Measurements from ENCODE around the gene RTF2.

RTF2 gene

DNA sequence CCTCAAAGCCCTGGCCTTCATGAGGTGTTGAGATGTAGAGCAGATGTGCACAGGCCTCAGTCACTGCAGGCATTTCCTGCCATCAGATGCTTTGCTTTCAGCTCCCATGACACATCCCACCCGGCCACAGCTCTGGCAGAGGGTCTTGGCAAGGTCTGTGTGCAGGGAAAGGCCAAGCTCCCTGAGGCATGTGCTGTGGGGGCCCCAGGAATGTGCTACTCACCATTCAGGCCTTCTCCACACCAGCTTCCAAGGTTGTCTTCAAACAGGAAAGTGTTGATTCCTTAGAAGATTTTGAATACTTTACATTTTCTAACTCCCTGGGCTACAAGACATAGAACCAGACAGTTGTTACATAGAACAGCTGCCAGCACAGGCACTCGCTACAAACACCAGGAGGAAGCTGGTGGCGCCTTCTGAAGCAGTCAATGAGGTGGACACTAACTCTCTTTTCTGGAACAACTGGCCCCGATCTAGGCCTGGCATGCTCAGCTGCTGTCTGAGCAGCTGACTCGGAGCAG, 28.6 kb upstream of the RTF2 start:
- DNase-seq = no peak

DNA sequence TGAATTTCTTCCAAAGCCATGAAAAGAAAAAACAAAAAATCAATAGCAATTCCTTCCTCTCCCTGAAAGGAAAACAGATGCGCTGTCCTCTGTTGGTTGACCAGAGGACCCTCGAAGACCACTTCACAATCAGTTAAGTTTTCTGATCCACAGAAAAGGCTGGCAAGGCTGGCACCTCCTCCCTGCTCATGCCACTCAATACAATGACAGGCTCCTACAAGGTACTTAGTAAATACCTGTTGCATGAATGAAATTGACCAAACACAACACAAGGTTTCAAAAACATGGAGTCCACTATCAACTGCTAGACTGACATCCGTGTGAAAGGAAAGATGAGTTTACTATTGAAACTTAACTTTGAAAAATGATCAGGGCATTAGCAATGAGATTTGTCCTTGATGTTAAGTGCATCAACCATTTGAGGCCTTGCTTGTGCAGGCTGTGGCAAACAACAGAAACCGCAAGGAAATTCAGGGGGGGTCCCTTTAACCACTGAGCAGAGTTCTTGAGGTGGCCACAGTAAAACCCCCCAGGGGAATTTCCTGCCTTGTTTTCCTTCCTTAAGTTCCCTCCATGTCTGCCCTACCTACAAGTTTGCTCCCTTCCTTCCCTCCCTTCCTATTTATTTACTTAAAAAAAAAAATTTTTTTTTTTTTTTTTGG, 27.9 kb upstream of the RTF2 start:
- no peak for DNase-seq

DNA sequence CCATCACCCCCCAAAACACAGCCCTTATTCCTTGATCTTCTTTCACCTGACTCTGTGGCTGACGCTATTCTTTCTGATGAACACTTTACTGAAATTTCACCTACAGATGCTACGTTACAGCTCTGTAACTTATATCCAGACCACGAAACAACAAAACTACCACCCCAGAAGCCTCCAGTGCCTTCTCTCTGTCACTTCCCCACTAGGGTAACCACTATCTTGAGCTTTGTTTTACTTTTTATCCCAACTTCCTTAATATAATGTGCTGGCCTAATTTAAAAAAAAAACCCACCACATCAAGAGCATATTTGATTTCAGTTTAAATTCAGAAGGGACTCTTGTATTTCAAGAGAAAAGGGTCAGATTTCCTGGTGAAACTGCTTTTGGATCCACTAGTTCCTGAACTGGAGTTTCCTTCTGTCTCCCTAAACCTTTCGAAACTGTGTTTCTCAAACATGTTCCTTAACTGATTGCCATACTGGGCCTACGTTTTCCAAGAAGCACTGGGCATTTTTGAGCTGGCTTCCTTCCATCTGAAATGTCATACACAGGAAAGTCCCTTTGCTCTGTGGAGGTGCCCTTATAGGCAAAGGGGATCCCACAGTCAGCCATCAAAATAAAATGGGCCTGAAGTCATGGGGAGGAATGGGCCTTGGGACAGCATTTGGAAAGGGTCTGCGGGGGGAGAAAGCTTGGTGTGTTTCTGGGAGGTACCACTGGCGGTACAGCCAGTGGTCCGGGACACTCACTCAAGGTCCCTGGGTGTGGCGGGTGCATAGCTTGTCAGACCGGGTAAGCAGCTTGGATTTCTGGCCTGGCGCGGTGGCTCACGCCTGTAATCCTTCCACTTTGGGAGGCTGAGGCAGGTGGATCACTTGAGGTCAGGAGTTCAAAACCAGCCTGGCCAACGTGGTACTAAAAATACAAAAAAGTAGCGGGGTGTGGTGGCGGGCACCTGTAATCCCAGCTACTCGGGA, 25.8 kb upstream of the RTF2 start:
- DNase-seq = peak; percentile 78 to 85

DNA sequence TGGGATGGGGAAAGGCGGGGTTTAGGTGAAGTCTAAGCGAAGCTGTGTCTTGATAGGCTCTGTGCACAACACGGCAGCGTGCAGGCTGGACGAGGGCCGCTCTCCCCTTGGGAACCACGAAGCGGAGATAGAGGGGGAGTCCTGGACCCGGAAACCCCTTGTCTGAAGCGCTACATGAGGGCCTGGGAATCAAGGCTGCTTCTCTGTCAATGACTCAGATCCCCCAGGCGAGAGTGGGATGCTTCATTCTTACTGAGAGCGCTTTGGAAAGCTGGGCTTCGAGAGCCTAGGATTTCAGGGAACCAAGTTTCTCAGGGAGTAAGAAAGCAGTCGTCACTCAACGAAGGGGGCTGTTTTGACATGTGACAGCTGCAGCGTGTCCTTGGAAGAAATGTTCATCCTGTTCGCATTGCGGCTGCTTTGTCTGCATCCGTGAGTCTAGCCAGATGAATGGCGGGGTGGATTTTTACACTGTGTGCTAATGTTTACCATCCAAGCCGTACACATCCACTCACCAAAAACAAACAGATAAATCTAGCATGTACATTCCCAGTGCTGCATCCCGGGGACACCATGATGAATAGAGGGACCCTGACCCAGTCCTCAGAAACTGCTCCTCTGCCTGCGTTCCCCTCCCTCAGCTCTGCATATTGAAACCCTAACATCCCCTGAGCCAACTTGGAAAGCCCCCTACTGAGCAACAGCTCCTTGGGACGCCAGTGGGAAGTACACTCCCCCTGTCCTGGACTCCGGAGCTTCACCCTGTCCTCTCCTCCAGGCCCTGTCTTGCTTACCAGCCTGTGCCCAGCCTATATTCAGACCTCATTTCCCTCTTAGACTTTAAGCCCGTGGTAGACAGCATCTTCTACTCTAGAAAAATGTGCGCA, 24.5 kb upstream of the RTF2 start:
- DNase-seq = no peak

DNA sequence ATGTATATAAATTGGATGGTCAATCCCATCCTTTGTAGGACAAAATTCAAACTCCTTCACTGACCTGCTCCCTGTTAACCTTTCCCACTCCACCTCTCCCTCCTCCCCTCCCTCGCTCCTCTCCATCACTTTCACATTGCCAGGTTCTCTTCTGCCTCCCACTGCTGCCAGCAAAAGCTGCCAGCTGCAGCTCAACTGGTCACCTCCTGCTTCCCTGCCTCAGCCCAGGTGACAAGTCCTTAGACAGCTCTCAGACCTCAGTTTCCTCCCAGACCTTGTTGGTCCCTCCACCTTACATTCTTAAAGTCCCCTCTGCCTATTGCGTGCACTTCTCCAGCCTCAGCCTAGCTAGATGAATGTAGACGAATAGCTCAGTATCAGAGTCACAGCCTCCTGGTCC, 23.3 kb upstream of the RTF2 start:
- DNase-seq = no peak

DNA sequence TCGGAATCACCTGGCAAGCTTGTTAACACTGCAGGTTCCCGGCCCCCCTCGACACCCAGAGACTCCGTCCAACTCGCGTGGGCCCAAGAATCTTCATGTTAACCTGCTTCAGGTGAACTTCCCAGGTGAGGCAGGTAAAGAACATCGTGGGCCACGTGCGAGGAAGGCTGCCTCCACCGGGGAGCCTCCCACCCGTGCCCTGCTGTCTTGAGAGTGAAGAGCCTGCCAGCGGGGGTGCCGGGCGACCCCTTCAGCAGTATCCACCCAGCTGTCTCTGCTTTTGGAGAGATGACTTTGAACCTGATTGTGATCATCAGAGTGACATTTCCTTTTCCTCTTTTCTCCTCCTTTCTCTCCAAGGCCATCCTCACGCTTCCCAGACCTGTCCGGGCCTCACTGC, 22.9 kb upstream of the RTF2 start:
- no peak for DNase-seq

DNA sequence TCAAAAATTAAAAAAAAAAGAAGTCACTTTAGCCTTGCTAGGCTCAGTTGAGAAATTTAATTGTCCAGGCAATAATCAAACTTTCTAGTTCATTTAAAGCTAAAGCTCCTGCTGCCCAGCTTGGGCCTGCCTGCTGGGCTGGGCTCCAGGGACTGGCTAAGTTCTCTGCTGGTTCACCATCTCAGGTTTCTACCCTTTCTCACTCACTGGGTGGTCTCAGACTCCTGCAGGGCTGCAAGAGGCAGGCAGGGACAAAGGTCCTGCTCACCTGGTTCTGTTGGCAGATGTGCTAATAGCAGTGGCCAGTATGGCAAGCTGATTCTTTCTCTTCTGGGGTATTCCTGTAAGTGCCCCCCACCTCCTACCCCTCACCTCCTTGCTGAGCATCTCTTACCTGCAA, 21.2 kb upstream of the RTF2 start:
- no peak for DNase-seq

DNA sequence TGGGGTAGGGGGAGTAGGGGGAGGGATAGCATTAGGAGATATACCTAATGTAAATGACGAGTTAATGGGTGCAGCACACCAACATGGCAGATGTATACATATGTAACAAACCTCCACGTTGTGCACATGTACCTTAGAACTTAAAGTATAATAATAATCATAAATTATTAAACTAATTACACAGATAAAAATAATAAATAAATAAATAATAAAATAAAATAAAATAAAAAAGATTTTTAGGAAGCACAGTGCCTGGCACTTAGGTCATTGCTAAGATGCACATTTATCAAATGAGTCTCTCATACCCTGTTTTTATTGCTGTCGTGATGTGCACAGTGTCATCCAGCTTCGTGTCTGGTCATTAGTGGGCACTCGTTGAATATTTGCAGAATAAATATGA, 19.0 kb upstream of the RTF2 start:
- DNase-seq = no peak

DNA sequence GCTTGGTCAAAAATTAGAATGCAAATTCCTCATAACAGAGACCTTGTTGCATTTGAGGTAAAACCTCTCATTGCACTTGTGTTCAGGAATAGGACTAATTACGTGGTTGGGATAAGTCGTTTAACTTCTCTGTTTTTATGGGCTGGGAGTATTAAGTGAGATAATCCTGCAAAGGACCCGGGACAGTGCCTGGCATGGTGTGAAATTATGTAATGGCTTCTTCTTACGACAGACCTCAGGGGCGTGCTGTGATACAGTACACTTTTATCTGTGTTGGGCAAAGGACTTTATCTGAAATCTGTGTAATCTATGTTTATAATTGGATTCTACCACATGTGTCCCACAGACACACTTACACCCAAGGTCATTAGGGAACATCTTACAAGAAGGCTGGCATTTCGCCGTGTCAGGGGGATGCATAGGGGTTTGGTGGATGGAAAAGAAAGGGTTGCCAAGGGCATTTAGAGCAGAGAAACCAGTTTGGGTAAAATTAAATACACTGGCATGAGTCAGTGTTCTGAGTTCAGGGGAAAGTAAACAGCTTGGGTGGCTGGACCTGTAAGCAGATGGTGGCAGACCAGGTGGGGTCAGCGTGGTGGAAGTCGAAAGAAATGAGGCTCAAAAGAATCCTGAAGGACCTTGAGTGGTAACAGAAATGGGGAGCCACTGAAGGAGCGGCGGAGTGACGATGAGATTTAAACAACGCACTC, 17.2 kb upstream of the RTF2 start:
- DNase-seq = no peak

DNA sequence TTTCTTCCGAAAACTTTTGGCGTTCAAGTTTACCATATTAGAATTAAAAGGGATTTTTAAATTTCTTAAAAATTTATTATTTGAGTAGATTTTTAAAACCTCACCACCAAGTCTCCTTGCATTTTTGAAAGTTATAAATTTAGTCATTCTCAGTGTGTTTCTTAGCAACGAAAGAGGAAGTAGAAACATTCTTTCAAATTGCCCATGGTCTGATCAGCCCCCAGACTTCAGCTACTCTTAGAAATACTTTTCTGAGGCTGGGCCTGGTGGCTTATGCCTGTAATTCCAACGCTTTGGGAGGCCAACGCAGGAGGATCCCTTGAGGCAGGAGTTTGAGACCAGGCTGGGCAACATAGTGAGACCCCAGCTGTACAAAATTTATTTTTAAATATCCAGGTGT, 15.1 kb upstream of the RTF2 start:
- peak; percentile 33 to 53 for DNase-seq

DNA sequence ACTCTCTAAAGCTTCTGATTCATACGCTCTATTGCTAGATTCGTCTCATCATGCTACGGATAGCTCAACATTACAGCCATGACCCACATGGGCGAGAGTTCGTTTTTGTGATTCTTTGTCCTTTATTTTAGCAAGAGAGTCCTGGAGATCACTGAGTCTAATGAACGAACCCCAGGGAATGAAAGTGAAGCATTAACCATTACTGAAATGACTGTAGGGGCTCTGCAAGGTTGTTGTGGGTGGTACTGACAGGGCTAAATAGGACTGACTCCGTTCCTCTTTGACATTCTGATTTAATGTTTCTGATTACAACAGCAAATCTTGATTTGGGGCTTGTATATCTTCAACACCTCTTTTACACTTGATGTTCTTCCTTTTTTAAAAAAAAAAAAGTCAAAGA, 13.7 kb upstream of the RTF2 start:
- no peak for DNase-seq

DNA sequence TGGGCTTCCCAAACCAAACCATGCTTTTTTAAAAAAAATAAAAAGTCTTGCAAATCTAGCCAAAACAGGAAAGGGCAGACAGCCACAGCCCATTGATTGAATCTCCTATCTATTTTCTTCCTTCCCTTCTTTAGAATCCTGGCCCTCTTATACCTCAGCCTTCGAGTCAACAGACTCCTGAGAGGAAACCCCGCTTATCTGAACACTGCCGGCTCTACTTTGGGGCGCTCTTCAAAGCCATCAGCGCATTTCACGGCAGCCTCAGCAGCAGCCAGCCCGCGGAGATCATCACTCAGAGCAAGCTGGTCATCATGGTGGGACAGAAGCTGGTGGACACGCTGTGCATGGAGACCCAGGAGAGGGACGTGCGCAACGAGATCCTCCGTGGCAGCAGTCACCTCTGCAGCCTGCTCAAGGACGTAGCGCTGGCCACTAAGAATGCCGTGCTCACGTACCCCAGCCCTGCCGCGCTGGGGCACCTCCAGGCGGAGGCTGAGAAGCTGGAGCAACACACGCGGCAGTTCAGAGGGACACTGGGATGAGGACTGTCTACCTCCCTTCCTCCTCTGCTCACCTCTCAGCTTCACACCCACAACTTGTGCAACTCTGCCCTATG, 10.1 kb upstream of the RTF2 start:
- DNase-seq = no peak

DNA sequence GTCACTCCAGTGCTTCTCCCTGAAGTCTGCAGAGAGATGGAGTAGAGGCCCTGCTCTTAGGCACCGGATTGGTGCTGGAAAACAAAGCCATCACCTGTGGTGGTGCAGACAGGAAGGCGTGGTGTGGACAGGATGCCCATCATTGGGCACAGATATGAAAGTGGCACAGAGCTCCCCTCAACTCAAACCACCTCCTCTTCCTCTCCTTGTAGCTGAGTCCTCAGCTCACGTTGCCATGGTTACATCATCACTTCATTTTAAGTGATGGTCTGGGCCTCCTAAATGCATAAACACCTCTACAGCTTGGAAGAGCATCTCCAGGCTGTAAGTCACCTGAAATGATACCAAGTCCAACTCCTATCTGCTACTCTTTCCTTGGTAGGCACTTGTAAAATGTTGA, 8.0 kb upstream of the RTF2 start:
- DNase-seq = no peak

DNA sequence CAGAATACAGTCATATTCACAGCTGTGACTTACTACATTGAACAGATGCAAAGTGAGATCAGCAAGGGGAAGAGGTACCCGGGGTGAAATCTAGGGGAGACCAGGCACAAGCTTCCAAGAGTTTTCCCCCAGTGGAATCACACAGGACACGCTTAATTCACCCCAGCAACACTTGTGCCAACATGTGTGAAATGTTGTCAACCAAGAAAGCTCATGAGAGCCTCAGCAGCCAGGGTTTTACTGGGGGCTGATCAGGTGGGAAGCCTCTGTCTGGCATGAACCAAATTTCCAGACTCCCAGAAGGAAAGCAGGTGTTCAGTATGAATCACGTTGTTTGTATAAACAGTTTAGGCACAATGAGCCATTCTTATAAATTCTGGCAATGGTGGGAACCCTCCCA, 6.9 kb upstream of the RTF2 start:
- no peak for DNase-seq

DNA sequence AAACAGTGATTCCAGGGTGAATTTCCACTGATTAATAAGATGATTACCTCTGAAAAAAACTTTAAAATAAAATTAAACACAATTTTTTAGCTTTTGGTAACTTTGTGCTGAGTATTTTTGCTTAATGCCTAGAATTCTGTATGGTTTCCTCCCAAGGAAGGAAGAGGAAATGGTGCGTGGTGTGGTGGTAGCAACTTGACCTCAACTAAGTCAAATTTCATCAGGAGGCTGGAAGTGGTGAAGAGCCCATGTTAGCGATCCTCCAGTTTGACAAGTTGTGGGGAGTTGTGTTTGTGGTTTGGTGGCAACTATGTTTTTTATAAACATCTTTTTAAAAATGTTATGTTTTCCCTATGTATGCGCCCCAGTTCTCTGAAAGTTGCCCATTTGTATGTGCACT, 5.0 kb upstream of the RTF2 start:
- peak; percentile 53 to 62 for DNase-seq

DNA sequence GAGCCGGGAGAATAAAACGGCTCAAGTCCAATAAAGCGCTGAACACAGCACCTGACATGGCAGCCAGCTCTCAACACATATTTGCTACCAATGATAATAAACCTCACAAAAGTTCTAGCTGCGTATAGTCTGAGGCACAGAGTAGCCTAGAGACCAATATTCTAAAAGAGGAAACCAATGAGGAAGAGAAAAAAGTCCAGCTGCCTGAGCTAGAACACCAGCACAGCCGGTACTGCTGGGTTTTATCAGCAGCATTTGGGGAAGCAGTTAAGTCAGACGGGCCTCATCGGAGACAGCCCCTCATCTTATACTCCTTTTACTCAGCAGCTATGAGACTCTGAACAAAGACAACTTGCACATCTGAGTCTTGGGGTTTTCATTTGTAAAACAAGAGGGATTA, 2.4 kb upstream of the RTF2 start:
- DNase-seq = peak; percentile 68 to 73

DNA sequence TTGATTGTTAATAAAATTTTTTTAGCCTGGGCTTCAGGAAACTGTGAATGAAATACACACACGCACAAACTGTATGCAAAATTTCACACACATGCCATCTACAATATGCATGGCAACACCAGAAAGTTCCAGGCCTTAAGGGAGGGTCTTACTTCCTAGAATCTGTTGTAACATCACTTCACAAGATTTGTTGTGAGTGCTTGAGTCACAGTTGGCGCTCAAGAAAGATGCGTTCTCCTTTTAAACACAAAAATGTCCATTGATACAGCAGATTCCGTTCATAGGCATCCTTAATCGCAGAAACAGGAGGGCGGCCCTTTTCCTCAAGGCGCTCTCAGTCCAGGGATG, 485 bp upstream of the RTF2 start:
- no peak for DNase-seq

DNA sequence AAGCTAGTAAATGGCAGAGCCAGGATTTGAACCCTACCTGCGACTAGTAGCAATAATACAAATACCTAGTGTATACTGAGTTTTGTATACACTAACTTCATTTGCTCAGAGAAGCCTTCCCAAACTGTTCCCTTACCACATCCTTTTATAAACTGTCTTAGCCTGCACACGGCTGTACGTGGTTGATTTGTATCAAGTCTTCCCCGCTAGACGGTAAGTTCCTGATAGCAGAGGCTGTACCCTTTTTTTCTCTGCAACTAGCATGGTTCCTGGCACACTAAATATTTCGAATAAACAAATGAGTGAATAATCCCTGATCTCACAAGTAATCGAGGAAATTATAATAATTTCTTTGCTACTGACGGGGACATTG, 636 bp downstream of the RTF2 start:
- DNase-seq = no peak

DNA sequence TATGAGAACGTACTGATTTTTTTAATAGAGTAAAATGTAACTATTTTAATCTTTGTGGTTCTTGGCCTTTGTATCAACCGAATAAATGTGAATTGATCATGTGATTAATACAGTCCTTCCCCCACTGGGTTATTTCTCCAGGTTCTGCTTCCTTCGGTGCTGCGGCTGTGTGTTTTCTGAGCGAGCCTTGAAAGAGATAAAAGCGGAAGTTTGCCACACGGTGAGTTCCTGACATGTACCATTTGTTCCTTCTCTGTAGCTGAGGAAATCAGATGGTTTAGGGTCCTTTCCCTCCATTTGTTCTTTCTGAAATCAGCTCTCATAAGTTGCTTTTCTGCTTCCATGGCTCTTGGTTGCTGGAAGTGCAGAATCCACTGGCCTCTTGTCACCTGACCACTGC, 15.5 kb downstream of the RTF2 start:
- DNase-seq = peak; percentile 42 to 58

DNA sequence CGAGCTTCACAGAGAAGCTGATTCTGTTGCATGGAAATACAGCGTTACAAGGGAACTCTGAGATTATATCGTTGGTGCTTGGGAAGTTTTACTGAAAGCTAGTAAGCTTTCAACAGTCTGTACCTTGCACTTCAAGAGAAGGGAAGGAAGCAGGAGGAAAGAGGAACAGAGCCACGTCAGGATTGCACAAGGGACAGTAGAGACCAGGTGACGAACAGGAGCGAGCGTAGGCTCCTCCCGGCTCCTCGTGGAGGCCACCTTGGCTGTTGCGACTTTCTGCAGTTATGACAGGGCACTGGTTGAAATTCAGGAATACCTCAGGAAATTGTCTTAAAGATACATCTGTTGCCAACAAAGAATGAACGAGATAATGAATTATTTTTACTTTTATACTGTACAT, 18.8 kb downstream of the RTF2 start:
- DNase-seq = peak; percentile 45

DNA sequence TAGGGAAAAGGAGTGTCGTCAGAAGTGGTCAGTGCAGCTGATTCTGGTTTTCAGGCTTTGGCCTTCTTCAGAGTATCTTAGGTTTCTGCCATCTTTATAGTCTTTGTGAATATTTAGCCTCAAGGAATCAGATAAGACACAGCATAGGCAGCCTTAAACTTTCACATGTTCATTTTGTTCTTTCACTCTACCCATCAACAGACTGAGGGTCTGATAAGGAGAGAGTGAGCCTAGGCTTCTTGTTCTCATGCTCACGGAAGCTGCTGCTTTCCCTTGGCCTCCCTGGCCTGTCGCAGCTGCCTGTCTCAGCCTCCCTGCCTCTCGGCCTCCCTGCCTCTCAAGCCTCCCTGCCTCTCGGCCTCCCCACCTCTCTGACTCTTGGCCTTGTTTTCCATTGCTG, 20.1 kb downstream of the RTF2 start:
- DNase-seq = no peak

DNA sequence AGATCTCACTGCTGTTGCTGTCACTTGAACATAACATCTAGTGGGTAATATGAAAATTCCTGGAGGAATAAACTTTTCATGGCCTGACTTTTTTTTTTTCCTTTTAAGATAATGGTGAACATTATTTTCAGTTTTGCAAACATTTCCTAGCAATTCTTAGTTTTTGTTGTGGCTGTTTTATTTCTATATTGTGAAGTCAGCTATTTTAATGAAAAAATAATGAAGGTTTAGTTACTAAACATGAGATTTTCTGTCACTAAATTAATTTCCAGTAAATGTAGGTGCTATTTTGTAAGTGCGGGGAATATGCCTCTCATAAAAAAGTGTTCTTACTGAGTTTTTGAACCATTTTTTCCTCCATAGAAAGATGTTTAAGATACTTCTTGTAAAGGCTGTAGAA, 32.7 kb downstream of the RTF2 start:
- DNase-seq = no peak

Data from inflammatory macrophage (primary cell).